CD14-positive monocyte (primary cell): ENCODE measurements around the gene PKP2. TPM values are rescaled to one million over a fixed set of nuclear protein-coding genes. Genes with fewer than 3 reads are reported as not detected.

Source experiments
- DNase-seq, 3 donors: peaks; one replicate each; pipeline ENCODE4 v3.0.0-alpha.2; 2011 to 2022
- H2AFZ ChIP-seq: 2 replicates; pipeline ENCODE4 v1.6.0; 2012; ENCODE audit warnings: mild to moderate bottlenecking, low read depth, low read length, inconsistent platforms; ENCODE audit not compliant: insufficient read depth, poor library complexity, severe bottlenecking
- H3K27ac ChIP-seq, 2 donors: 1 replicate in 1 of 2; 2 replicates in 1 of 2; pipeline ENCODE4 v1.5.1; 2012 to 2013; ENCODE audit warnings: low read length in 2 of 2, control low read depth in 1 of 2, inconsistent platforms in 1 of 2, low read depth in 1 of 2, mild to moderate bottlenecking in 1 of 2
- H3K27me3 ChIP-seq, 2 donors: one replicate each; pipeline versions ENCODE4 v1.6.0 to v1.6.1; 2011 to 2013; ENCODE audit warnings: low read length in 2 of 2; ENCODE audit not compliant: control insufficient read depth in 2 of 2, insufficient read depth in 2 of 2
- H3K36me3 ChIP-seq, 2 donors: replicated peaks in 1 of 2; 1 replicate in 1 of 2; 2 replicates in 1 of 2; pipeline versions ENCODE4 v1.5.1 to v1.6.1; 2012 to 2013; ENCODE audit warnings: low read length in 2 of 2, control low read depth in 1 of 2, inconsistent platforms in 1 of 2, mild to moderate bottlenecking in 1 of 2; ENCODE audit not compliant: insufficient read depth in 2 of 2, control insufficient read depth in 1 of 2
- H3K4me1 ChIP-seq, 2 donors: 1 replicate in 1 of 2; 2 replicates in 1 of 2; pipeline versions ENCODE4 v1.5.1 to v1.6.1; 2012 to 2013; ENCODE audit warnings: low read length in 2 of 2, control low read depth in 1 of 2, inconsistent platforms in 1 of 2, mild to moderate bottlenecking in 1 of 2, moderate library complexity in 1 of 2; ENCODE audit not compliant: insufficient read depth in 2 of 2, control insufficient read depth in 1 of 2
- H3K4me2 ChIP-seq: replicated peaks from 2 replicates; pipeline ENCODE3; 2012; ENCODE audit warnings: low read length, moderate library complexity, mild to moderate bottlenecking; ENCODE audit not compliant: poor library complexity, severe bottlenecking; ENCODE audit errors: extremely low read depth
- H3K4me3 ChIP-seq, 3 experiments: fragments of 200-600 bp in 1 of 3; sonication (generic) in 1 of 3; replicated peaks in 1 of 3; 1 replicate in 2 of 3; 2 replicates in 1 of 3; pipeline ENCODE4 v1.5.1; 2011 to 2013; ENCODE audit warnings: low read length in 3 of 3, mild to moderate bottlenecking in 3 of 3, control low read depth in 2 of 3, low read depth in 2 of 3, inconsistent platforms in 1 of 3, moderate library complexity in 1 of 3
- H3K79me2 ChIP-seq: 2 replicates; pipeline ENCODE4 v1.6.0; 2012; ENCODE audit warnings: mild to moderate bottlenecking, control low read depth, inconsistent platforms, low read length, moderate library complexity; ENCODE audit not compliant: insufficient read depth
- H3K9ac ChIP-seq: 2 replicates; pipeline ENCODE4 v1.6.0; 2017; ENCODE audit warnings: low read length, mild to moderate bottlenecking; ENCODE audit not compliant: insufficient read depth, poor library complexity, severe bottlenecking
- H3K9me3 ChIP-seq, 2 donors: replicated peaks in 1 of 2; 1 replicate in 1 of 2; 2 replicates in 1 of 2; pipeline versions ENCODE4 v1.5.1 to v1.6.1; 2012 to 2013; ENCODE audit warnings: low read length in 2 of 2, control low read depth in 1 of 2; ENCODE audit not compliant: control insufficient read depth in 1 of 2, insufficient read depth in 1 of 2
- H4K20me1 ChIP-seq: 2 replicates; pipeline ENCODE4 v1.6.0; 2012; ENCODE audit warnings: mild to moderate bottlenecking, low read length, control low read depth, moderate library complexity; ENCODE audit not compliant: insufficient read depth
- H3K27ac Mint-ChIP-seq, 7 donors: one replicate each; pipeline ENCODE4 v1.8.0; 2020; ENCODE audit warnings: mild to moderate bottlenecking in 7 of 7, mixed read lengths in 7 of 7, moderate library complexity in 6 of 7, inconsistent platforms in 2 of 7
- H3K27me3 Mint-ChIP-seq, 3 donors: one replicate each; pipeline ENCODE4 v1.8.0; 2021 to 2022; ENCODE audit warnings: low read depth in 3 of 3, mild to moderate bottlenecking in 3 of 3, mixed read lengths in 3 of 3, moderate library complexity in 3 of 3, inconsistent platforms in 1 of 3
- H3K36me3 Mint-ChIP-seq, 2 donors: one replicate each; pipeline ENCODE4 v1.8.0; 2020; ENCODE audit warnings: mixed read lengths in 2 of 2, inconsistent platforms in 1 of 2, mild to moderate bottlenecking in 1 of 2
- H3K4me1 Mint-ChIP-seq: one replicate; pipeline ENCODE4 v1.8.0; 2020; ENCODE audit warnings: mild to moderate bottlenecking, mixed read lengths
- H3K4me3 Mint-ChIP-seq, 2 donors: one replicate each; pipeline ENCODE4 v1.8.0; 2020; ENCODE audit warnings: mild to moderate bottlenecking in 2 of 2, mixed read lengths in 2 of 2, moderate library complexity in 1 of 2
- H3K9me3 Mint-ChIP-seq, 7 donors: one replicate each; pipeline ENCODE4 v1.8.0; 2020 to 2022; ENCODE audit warnings: mixed read lengths in 7 of 7, mild to moderate bottlenecking in 6 of 7, moderate library complexity in 6 of 7, inconsistent platforms in 2 of 7
- CTCF ChIP-seq: fragments of 200-600 bp; IDR thresholded peaks from one replicate; pipeline ENCODE4 v1.8.0; 2022; ENCODE audit warnings: antibody characterized with exemption, mild to moderate bottlenecking
- WGBS: methylation state at CpG from one replicate; pipeline ENCODE4 v1.1.5; 2013; ENCODE audit warnings: missing lambda C conversion rate; ENCODE audit not compliant: insufficient coverage; 5-methylcytosine and 5-hydroxymethylcytosine counted together
- intact Hi-C, 2 donors: fragments of 100-400 bp; cut with micrococcal nuclease; formaldehyde crosslinking; loops; one replicate each; pipeline versions ENCODE4 v1.15.0 to v1.15.1; 2023
- polyA plus RNA-seq, 3 donors: library from polyadenylated mRNA; depleted of rRNA in 1 of 3; unstranded in 2 of 3; stranded (reverse) in 1 of 3; fragments of 300-500 nt in 2 of 3; fragments of >200 nt in 1 of 3; fragmentation: Illumina TruSeq in 2 of 3; gene quantifications; 1 replicate in 2 of 3; 2 replicates in 1 of 3; pipeline ENCODE4 v1.2.3, GENCODE V29; 2012 to 2021

Gene PKP2
- polyA plus RNA-seq, 3 donors: 0.95 to 3.1 (median 2.9) TPM

- peaks cover 0 to 1% (median 0%) of the 10 kb centered on the region in 7 donors for H3K9me3 Mint-ChIP-seq
- intact Hi-C loops: no loop called here
- no peak overlapping the region for H3K4me3 Mint-ChIP-seq
- Histone ChIP-seq H3K27ac (no peak overlapping the region), H3K79me2 (no peaks in the 10 kb centered on the region), H3K9me3 (no peaks in the 10 kb centered on the region), H3K9ac (no peak overlapping the region), H3K4me3 (no peak overlapping the region), H3K4me2 (no peak overlapping the region), H4K20me1 (no peaks in the 10 kb centered on the region), H3K36me3 (no peaks in the 10 kb centered on the region), H3K4me1 (no peaks in the 10 kb centered on the region), H3K27me3 (no peaks in the 10 kb centered on the region), H2AFZ (no peak overlapping the region)
- 80% methylated on average over 1 of the region's 4 CpGs for WGBS
- no peak for TF ChIP-seq CTCF
- no peak for DNase-seq
- no peak overlapping the region for H3K27ac Mint-ChIP-seq
- H3K4me1 Mint-ChIP-seq: no peaks in the 10 kb centered on the region
- no peaks in the 10 kb centered on the region for H3K27me3 Mint-ChIP-seq
- no peaks in the 10 kb centered on the region for H3K36me3 Mint-ChIP-seq
Measured at GRCh38 chr12:32885831-32886230, 10.7 kb downstream of the PKP2 start.

- no peak overlapping the region for H3K4me2 ChIP-seq
- H3K27me3 ChIP-seq: no peaks in the 10 kb centered on the region
- TF ChIP-seq CTCF: no peak
- peaks cover 0 to 1% (median 0%) of the 10 kb centered on the region in 7 donors for H3K9me3 Mint-ChIP-seq
- no peak overlapping the region for H3K27ac ChIP-seq
- H3K36me3 ChIP-seq: no peaks in the 10 kb centered on the region
- no peak for DNase-seq
- no peak overlapping the region for H3K27ac Mint-ChIP-seq
- H4K20me1 ChIP-seq: no peaks in the 10 kb centered on the region
- no peaks in the 10 kb centered on the region for H3K9me3 ChIP-seq
- H3K4me1 ChIP-seq: no peaks in the 10 kb centered on the region
- H3K36me3 Mint-ChIP-seq: no peaks in the 10 kb centered on the region
- no peaks in the 10 kb centered on the region for H3K79me2 ChIP-seq
- H3K4me3 ChIP-seq: no peak overlapping the region
- no peaks in the 10 kb centered on the region for H3K4me1 Mint-ChIP-seq
- H3K4me3 Mint-ChIP-seq: no peak overlapping the region
- H2AFZ ChIP-seq: no peak overlapping the region
- intact Hi-C loops: no loop called here
- H3K27me3 Mint-ChIP-seq: no peaks in the 10 kb centered on the region
- H3K9ac ChIP-seq: no peak overlapping the region
- WGBS: 100% methylated on average over 1 of the region's 4 CpGs
Measured at GRCh38 chr12:32884962-32885361, 11.6 kb downstream of the PKP2 start.
